GM12892 (cell line): ENCODE data around the gene RALGAPA2.

Experiments
- DNase-seq: peaks from one replicate; pipeline ENCODE4 v3.0.0; 2011; ENCODE audit not compliant: insufficient read length
- FAIRE-seq: peaks from 2 replicates; lab custom pipeline; 2011; peaks lifted over from hg19 to GRCh38; lab: Jason Lieb, UNC
- POLR2A ChIP-seq: IDR thresholded peaks from 2 replicates; pipeline ENCODE4 v1.6.1; 2011; ENCODE audit warnings: low read depth, low read length, control low read depth
- POLR2AphosphoS5 ChIP-seq: IDR thresholded peaks from 2 replicates; pipeline ENCODE4 v1.6.1; 2011; ENCODE audit warnings: low read depth, low read length, control low read depth
- TAF1 ChIP-seq: IDR thresholded peaks from 2 replicates; pipeline ENCODE4 v1.6.1; 2011; ENCODE audit warnings: low read depth, mild to moderate bottlenecking, control low read depth, low read length, borderline replicate concordance

RALGAPA2 gene

DNA sequence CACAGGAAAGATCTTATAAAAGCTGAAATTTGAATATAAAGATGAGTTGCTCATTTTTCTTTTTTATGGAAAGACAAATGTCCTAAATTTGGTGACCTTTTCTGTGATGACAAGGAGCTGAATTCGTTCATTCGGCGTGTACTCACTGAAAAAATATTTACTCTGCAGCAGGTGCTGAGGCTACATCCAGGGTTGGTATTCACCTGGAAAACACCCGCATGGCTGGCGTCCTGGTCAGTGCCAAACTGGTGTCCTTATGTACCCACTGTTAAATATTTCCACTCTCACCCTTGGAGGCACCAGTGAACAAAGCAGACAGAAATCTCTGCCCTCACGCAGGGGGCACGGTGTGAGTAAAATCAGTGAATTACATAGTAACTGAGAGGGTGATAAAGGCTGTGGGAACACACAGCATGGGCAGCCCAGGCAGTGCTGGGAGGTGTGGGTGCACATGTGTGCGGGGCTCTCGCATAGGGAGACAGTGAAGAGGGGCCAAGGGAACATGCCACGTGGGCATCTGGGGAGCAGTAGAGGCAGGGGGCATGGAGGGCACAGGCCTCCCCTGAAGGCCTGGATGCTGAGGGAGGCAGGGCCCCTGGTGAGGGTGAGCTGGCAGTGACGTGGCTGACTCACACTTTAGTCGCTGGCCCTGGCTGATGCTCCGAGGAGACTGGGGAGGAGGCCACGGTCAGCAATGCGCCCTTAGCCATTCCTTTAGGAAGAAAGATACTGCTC lies 254.9 kb downstream of the RALGAPA2 start:
- DNase-seq (no peak), FAIRE-seq (no peak)
- TF ChIP-seq POLR2A = no peak
- TF ChIP-seq TAF1 = no peak
- TF ChIP-seq POLR2AphosphoS5 = no peak

DNA sequence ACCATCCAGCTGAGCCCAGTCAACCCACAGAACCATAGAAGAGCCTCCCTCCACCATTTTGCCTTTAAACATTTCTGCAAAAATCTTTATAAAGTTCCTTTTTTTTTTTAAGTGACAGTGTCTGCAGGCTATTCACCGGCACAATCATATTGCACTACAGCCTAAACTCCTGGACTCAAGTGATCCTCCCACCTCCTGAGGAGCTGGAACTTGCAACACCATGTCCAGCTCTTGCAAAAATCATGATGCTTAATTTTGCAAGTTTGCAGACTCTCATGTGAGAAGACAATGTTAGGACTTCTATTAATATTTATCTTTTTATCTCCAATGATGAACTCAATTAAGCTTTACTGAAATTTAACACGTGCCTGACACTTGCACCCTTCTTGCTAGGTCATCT lies 255.7 kb downstream of the RALGAPA2 start:
- TF ChIP-seq POLR2AphosphoS5 (no peak), TAF1 (no peak), POLR2A (no peak)
- FAIRE-seq (no peak), DNase-seq (no peak)

DNA sequence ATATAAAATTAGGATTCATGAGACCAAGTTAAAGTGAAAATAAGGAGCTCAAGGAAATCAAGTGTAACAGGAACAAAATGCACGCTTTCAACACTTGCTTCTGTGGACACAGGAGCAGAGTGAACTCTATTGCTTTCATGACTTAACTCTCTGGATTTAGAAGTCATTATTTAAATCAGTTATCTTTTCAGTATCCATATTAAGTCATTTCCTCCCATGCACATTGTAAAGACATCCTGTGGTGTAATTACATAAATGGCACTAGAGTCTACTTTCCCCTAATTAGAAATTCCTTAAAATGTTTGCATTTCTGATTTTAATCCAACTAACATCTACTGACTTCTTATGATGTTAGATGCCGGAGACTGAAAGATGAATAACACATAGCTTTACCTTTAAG lies 256.5 kb downstream of the RALGAPA2 start:
- no peak for TF ChIP-seq POLR2AphosphoS5
- no peak for TF ChIP-seq TAF1
- TF ChIP-seq POLR2A = no peak
- DNase-seq (no peak), FAIRE-seq (no peak)

- no peak for TF ChIP-seq TAF1
- TF ChIP-seq POLR2A = no peak
- no peak for TF ChIP-seq POLR2AphosphoS5
- FAIRE-seq (no peak), DNase-seq (no peak)
Observed at GRCh38 chr20:20454850-20455627, 257.4 kb downstream of the RALGAPA2 start.

DNA sequence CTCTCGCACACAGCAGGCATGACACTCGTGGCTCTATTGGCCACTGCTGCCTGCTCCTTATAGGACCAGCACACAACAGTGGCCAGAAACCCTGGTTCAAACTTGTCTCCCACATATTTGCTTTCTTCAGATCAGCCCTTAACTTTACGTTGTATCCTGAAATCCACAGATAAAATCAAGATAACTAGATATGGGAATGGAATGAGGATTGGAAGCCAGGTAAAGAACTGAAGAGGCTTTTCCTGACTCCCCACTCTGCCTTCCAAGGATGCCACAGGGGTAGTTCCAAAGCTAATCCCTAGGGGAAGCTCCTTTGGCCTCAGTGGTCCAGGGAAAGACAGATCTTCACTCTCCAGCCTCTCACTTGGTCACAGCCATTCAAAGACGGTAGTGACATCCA lies 258.1 kb downstream of the RALGAPA2 start:
- DNase-seq (no peak), FAIRE-seq (no peak)
- TF ChIP-seq POLR2AphosphoS5 (no peak), POLR2A (no peak), TAF1 (no peak)

DNA sequence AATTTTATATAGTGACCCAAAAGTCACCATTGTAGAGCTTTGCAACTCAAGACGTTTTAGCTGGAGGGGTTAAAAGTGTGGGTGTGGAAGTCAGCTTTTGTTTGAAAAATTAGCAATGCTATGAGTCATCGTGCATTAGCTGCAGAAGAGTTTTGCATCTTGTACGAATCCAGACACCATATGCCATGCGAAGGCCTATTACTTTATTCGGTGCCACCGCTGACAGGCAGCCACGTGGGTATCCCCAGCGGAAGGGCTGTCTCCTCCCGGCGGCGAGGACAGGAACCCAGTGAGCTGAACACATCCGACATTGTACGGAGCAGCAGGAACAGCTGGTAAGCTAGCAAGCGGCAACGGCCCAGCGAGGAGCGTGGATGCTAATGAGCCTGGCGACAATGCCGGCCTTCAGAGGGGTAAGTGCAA lies 260.2 kb downstream of the RALGAPA2 start:
- FAIRE-seq (peak; percentile 93), DNase-seq (peak; percentile 45)
- TF ChIP-seq POLR2AphosphoS5 (no peak), POLR2A (peak; percentile 39; the same call in 1 of the 2 replicates), TAF1 (no peak)

DNA sequence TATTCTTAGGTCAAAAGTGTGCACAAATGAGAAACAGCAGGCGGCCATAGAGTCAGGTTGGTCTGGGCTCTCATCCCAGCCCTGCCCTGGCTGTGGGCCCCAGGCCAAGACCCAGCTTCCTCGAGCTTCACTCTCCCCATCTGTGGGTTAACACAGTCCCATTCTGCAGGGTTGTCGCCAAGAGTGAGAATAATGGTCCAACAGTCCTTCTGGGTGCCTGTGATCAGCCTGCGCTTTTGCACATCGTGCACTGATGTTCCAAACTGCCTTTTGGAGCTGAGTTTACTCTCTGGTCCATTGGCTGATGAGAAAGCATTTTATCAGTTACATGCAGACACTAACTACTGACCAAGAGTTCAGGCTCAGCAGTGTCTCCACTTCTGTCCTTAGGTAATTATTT lies 261.9 kb downstream of the RALGAPA2 start:
- no peak for DNase-seq
- no peak for FAIRE-seq
- TF ChIP-seq POLR2A (no peak), TAF1 (no peak), POLR2AphosphoS5 (no peak)

DNA sequence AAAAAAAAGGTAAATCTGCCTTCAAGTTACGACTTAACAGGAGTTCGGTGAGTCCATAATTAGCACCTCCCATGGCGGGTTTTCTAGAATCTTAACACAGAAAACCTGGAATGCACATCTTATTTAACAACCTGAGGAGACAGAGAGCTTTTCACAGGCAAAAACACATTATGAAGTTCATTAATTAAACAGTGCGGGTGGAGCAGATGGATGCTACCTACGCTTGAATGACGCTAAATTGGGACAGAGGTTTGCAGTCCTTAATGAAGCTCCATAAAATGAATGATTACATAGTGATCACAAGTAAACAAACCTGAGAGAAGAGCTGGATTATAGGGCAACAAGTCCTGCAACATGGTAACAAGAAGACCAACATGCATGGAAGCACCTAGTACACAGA lies 263.6 kb downstream of the RALGAPA2 start:
- TF ChIP-seq TAF1 = no peak
- no peak for TF ChIP-seq POLR2A
- TF ChIP-seq POLR2AphosphoS5 = no peak
- no peak for FAIRE-seq

GRCh38 chr20:20447196-20447595 lies 265.2 kb downstream of the RALGAPA2 start:
- no peak for FAIRE-seq
- no peak for TF ChIP-seq TAF1
- TF ChIP-seq POLR2AphosphoS5 = no peak
- no peak for TF ChIP-seq POLR2A
- DNase-seq = no peak

More for the DNA sequence above, 263.6 kb downstream of the RALGAPA2 start:
- no peak for DNase-seq

DNA sequence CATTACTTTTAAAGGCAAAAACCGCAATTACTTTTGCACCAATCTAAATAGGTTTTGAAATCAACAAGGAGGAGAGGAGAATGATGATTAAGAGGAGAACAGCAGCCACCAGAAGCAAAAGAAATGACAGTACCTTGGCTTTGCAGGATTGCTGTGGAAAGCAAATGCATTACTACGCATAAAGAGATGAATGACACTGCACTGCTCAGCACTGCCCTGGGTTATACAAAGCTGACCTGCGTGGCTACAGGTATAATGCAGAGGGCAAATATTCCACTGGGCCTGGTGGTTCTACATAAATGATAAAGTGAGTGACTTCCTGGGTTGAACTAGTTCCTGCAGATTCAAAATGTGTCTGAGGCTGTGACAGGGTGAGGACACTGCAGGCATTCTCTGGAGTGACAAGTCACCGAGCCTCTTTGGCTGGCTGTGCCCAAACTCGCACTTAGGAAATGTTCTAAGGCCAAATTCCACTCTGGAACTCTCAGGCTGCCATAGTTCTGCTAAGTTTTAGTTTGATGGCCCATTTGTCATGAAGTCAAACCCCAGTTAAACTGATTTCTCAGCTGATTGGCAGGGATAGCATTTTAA lies 265.9 kb downstream of the RALGAPA2 start:
- TF ChIP-seq POLR2AphosphoS5 = no peak
- no peak for TF ChIP-seq TAF1
- TF ChIP-seq POLR2A = no peak
- no peak for FAIRE-seq
- no peak for DNase-seq

GRCh38 chr20:20446001-20446400 lies 266.4 kb downstream of the RALGAPA2 start:
- TF ChIP-seq POLR2AphosphoS5 = no peak
- TF ChIP-seq POLR2A = no peak
- no peak for TF ChIP-seq TAF1
- DNase-seq (no peak), FAIRE-seq (no peak)

- no peak for DNase-seq
- TF ChIP-seq POLR2A = no peak
- no peak for TF ChIP-seq POLR2AphosphoS5
- TF ChIP-seq TAF1 = no peak
- FAIRE-seq = no peak
Observed at GRCh38 chr20:20443504-20443903, 268.9 kb downstream of the RALGAPA2 start.

- DNase-seq = no peak
- TF ChIP-seq POLR2A = no peak
- TF ChIP-seq TAF1 = no peak
- TF ChIP-seq POLR2AphosphoS5 = no peak
- no peak for FAIRE-seq
Observed at GRCh38 chr20:20442466-20442865, 270.0 kb downstream of the RALGAPA2 start.
